ENCODE results near the gene TATDN2. TPM values are rescaled to one million over a fixed set of nuclear protein-coding genes. Genes with fewer than 3 reads are reported as not detected.

The TATDN2 gene
- total and polyA plus RNA-seq, 9 of the 15 experiments (the other 6 are each of a cell fraction or from before 2014, with no cell fraction given), result 5.2 to 44.7 (median 25.8) TPM

- H3K79me2 ChIP-seq (ENCODE audit: control insufficient read depth, insufficient read depth, low read length), result peaks cover 68% of the 10 kb centered on the region
- ChIA-PET POLR2A (interaction anchor here (0.6 to 1.4 kb wide), 2 partner anchors 11 to 73 kb away, joined by 3 read pairs; no protein-coding TSS in a partner anchor), CTCF (ENCODE audit: low intra/inter-chr PET ratio) (no interaction called here)
- no peak overlapping the region for H2AFZ ChIP-seq (ENCODE audit: low read depth, low read length)
- intact Hi-C loops (cut with micrococcal nuclease), result no loop called here
- no peak overlapping the region for H3K27ac ChIP-seq (ENCODE audit: extremely low read depth, low read depth, low read length)
- no peaks in the 10 kb centered on the region for H3K27me3 ChIP-seq (ENCODE audit: control insufficient read depth in 2 of 2, insufficient read depth in 2 of 2, low read length in 2 of 2)
- in situ Hi-C loops (cut with MboI), result no loop called here
- peaks cover 8% of the 10 kb centered on the region for H3K9me3 ChIP-seq (replicated peaks; ENCODE audit: control insufficient read depth, insufficient read depth, low read depth, low read length)
- H3K36me3 ChIP-seq (ENCODE audit: control insufficient read depth, insufficient read depth, low read length), result peaks cover 52% of the 10 kb centered on the region
- H3K4me1 ChIP-seq (replicated peaks in 1 of 2; ENCODE audit: control insufficient read depth in 2 of 2, insufficient read depth in 2 of 2, low read length in 2 of 2), result peaks cover 10 to 21% of the 10 kb centered on the region in 2 experiments; a peak in 4 of 5 replicates
- H3K9ac ChIP-seq (ENCODE audit: insufficient read depth in 1 of 2, low read depth in 2 of 2, low read length in 2 of 2), result no peak overlapping the region
- FAIRE-seq (no peak), DNase-seq (ENCODE audit: extremely low read depth in 1 of 4, low spot score in 3 of 4) (no peak), ATAC-seq (no peak)
- H3K4me3 ChIP-seq, result no peak overlapping the region
- no peaks in the 10 kb centered on the region for H3K9me1 ChIP-seq (ENCODE audit: control insufficient read depth, insufficient read depth, low read length)
- no peak overlapping the region for H3K4me2 ChIP-seq (ENCODE audit: insufficient read depth, low read length)
- no TSS peak for BruUV-seq (replicated peaks)
- H4K20me1 ChIP-seq (replicated peaks; ENCODE audit: control insufficient read depth, insufficient read depth, low read length), result peaks cover 7% of the 10 kb centered on the region; the same call in 1 of the 2 replicates
- 93% methylated on average over 3 of the region's 3 CpGs for WGBS (ENCODE audit: insufficient coverage, low coverage, missing lambda C conversion rate)
- no peak for TF ChIP-seq ZNF699 (CRISPR knock-in tag; IDR thresholded peaks at IDR 0.05; ENCODE audit: insufficient replicate concordance)
- no peak for TF ChIP-seq RHOXF2B (CRISPR knock-in tag; conservative IDR thresholded peaks at IDR 0.05)
- no peak for TF ChIP-seq ZNF766 (CRISPR knock-in tag; conservative IDR thresholded peaks at IDR 0.05)
- TF ChIP-seq GABPB2 (CRISPR knock-in tag; conservative IDR thresholded peaks at IDR 0.05), result no peak
- no peak for TF ChIP-seq POLR2AphosphoS2 (IDR thresholded peaks at IDR 0.05; ENCODE audit: low read length)
- no peak for TF ChIP-seq ZNF589 (CRISPR knock-in tag; IDR thresholded peaks at IDR 0.05; ENCODE audit: low read depth)
- no peak for TF ChIP-seq CREB1 (IDR thresholded peaks at IDR 0.05)
- TF ChIP-seq CREB1 (CRISPR knock-in tag; IDR thresholded peaks at IDR 0.05), result no peak
- no peak for TF ChIP-seq POLR2G (IDR thresholded peaks at IDR 0.05; ENCODE audit: low read depth, low read length)
- TF ChIP-seq PCBP1 (IDR thresholded peaks at IDR 0.05; ENCODE audit: low read depth, low read length, poor library complexity, severe bottlenecking), result no peak
- no peak for TF ChIP-seq KLF6 (CRISPR knock-in tag; IDR thresholded peaks at IDR 0.05; ENCODE audit: borderline replicate concordance)
- no peak for TF ChIP-seq POLR2B (IDR thresholded peaks at IDR 0.05; ENCODE audit: low read depth, partially characterized antibody)
- no peak for TF ChIP-seq ILF3 (IDR thresholded peaks at IDR 0.05; ENCODE audit: borderline replicate concordance)
Measured at GRCh38 chr3:10251006-10251405, 2.7 kb downstream of the TATDN2 start.

All from K562 (cell line).